ENCODE measurements around the gene C9orf85. TPM values are rescaled to one million over a fixed set of nuclear protein-coding genes. Genes with fewer than 3 reads are reported as not detected.

C9orf85 gene
- polyA plus RNA-seq, 1 experiment: 16.1 TPM

DNA sequence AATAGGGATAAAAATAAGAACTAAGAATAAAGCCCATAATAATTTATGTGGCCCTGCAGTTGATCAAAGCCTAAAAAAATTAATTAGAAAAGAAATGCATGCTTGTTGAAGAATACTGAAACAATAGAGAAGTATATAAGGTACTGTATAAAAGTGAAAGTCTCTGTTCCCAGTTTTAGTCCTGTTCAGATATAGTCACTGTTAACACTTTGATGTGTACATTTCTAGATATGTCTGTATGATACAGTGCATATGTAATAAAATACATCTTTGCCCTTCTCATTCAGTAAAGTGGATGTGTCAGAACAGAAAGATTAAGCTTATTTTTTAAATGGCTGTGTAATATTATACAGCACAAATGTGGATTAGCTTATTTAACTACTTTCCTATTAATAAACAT lies 4.1 kb downstream of the C9orf85 start:
- Histone ChIP-seq H3K27me3 (ENCODE audit: control insufficient read depth, insufficient read depth, low read length) (no peaks in the 10 kb centered on the region), H3K4me3 (ENCODE audit: low read depth, low read length) (no peak overlapping the region), H3K36me3 (ENCODE audit: control insufficient read depth, insufficient read depth, low read length) (no peaks in the 10 kb centered on the region)
- DNase-seq (ENCODE audit: low read depth): no peak
- TF ChIP-seq, protein P1, sequence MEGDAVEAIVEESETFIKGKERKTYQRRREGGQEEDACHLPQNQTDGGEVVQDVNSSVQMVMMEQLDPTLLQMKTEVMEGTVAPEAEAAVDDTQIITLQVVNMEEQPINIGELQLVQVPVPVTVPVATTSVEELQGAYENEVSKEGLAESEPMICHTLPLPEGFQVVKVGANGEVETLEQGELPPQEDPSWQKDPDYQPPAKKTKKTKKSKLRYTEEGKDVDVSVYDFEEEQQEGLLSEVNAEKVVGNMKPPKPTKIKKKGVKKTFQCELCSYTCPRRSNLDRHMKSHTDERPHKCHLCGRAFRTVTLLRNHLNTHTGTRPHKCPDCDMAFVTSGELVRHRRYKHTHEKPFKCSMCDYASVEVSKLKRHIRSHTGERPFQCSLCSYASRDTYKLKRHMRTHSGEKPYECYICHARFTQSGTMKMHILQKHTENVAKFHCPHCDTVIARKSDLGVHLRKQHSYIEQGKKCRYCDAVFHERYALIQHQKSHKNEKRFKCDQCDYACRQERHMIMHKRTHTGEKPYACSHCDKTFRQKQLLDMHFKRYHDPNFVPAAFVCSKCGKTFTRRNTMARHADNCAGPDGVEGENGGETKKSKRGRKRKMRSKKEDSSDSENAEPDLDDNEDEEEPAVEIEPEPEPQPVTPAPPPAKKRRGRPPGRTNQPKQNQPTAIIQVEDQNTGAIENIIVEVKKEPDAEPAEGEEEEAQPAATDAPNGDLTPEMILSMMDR (IDR thresholded peaks at IDR 0.05; ENCODE audit: insufficient read depth, low read depth, low read length): no peak
- CTCF ChIA-PET: interaction anchor here (0.9 kb wide), 1 partner anchor 10 kb away, joined by 3 read pairs; no protein-coding TSS in a partner anchor
- POLR2A ChIA-PET: no interaction called here

DNA sequence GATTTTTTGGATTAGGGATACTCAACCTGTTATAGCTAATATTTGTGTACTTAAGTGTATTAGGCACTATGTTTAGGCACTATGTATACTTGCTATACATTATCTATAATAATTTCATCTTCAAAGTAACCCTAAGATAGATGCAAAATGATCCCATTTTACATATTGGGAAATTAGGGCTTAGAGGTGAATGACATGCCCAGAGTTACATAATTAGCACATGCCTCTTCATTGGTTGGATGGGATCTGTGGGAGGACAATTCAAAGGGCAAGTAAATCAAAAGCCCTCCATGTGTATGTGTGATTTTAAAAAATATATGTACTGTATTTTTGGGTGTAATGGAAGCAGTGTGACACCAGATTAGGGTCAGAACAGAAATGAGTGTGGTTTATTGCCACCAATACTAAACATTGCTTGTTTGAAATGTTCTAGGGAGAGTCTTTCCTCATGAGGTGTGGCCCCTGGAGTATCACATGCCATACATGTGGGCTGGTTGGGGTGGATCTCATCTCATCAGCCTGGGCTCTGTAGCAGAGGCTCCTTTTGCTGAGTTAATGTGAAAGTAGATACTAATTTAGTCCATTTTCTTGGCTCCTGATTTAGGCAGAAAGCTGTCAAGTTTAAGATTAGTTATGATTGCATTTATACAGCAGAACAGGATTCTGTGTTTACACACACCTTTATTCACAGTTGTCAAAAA lies 5.5 kb downstream of the C9orf85 start:
- ChIA-PET POLR2A (no interaction called here), CTCF (no interaction called here)
- no peak for DNase-seq (ENCODE audit: low read depth)
- TF ChIP-seq, protein P1 (IDR thresholded peaks at IDR 0.05; ENCODE audit: insufficient read depth, low read depth, low read length): no peak
- H3K4me3 ChIP-seq (ENCODE audit: low read depth, low read length): no peak overlapping the region
- no peaks in the 10 kb centered on the region for H3K27me3 ChIP-seq (ENCODE audit: control insufficient read depth, insufficient read depth, low read length)
- no peaks in the 10 kb centered on the region for H3K36me3 ChIP-seq (ENCODE audit: control insufficient read depth, insufficient read depth, low read length)

DNA sequence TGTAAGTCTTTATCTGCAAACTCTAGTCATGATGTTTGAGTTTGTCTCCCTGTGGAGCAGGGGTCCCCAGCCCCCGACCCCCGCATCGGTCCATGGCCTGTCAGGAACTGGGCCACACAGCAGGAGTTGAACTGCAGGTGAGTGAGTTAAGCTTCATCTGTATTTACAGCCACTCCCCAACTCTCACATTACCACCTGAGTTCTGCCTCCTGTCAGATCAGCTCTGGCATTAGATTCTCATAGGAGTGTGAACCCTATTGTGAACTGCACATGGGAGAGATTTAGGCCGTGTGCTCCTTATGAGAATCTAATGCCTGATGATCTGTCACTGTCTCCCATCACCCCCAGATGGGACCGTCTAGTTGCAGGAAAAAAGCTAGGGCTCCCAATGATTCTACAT lies 7.0 kb downstream of the C9orf85 start:
- POLR2A ChIA-PET: no interaction called here
- TF ChIP-seq, protein P1 (IDR thresholded peaks at IDR 0.05; ENCODE audit: insufficient read depth, low read depth, low read length): no peak
- H3K27me3 ChIP-seq (ENCODE audit: control insufficient read depth, insufficient read depth, low read length): no peaks in the 10 kb centered on the region
- no peak overlapping the region for H3K4me3 ChIP-seq (ENCODE audit: low read depth, low read length)
- H3K36me3 ChIP-seq (ENCODE audit: control insufficient read depth, insufficient read depth, low read length): no peaks in the 10 kb centered on the region
- DNase-seq (ENCODE audit: low read depth): no peak
- CTCF ChIA-PET: no interaction called here

DNA sequence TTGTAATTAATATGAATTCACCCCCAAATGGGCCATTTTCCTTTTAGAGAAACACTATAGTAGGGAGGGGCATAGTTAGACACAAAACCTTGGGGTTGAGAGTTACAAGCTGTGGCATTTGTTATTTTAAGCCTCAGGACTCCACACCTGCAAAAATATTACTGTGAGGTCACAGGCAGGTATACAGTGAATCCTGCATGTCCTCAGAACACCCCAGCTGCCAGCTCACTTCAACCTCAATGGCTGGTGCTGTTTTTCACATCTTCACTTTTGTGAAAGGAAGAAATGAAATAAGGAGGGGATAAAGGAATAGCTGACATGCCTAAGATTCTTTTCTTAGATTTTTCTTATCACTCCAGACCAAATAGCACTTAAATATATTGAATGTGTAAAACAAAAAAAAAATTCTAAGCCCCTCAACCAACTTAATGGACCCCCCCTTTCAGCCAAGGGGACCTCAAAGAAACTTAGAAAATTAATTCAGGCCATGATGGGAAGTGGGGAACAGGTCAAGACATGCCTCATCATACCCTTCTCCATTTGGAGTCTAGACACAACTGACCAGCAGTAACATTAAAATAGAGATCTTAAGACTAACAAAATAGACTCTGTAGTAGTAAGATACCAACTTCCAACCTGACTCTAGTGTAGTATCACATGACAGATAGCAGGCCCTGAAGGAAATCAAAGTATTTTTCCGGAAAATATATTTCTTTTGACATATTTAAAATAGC lies 9.2 kb downstream of the C9orf85 start:
- ChIA-PET POLR2A (interaction anchor here (0.7 kb wide), 1 partner anchor 9 kb away, joined by 4 read pairs; the partner anchor contains the start of gene C9orf85), CTCF (no interaction called here)
- Histone ChIP-seq H3K27me3 (ENCODE audit: control insufficient read depth, insufficient read depth, low read length) (no peaks in the 10 kb centered on the region), H3K4me3 (ENCODE audit: low read depth, low read length) (no peak overlapping the region), H3K36me3 (ENCODE audit: control insufficient read depth, insufficient read depth, low read length) (no peaks in the 10 kb centered on the region)
- TF ChIP-seq, protein P1 (IDR thresholded peaks at IDR 0.05; ENCODE audit: insufficient read depth, low read depth, low read length): no peak
- no peak for DNase-seq (ENCODE audit: low read depth)

GRCh38 chr9:71921190-71921814 lies 9.9 kb downstream of the C9orf85 start:
- TF ChIP-seq, protein P1 (IDR thresholded peaks at IDR 0.05; ENCODE audit: insufficient read depth, low read depth, low read length): no peak
- H3K4me3 ChIP-seq (ENCODE audit: low read depth, low read length): no peak overlapping the region
- ChIA-PET CTCF (no interaction called here), POLR2A (interaction anchor here (0.6 to 0.7 kb wide), 2 partner anchors 10 kb away, joined by 4 read pairs; partner anchors contain the start of genes ABHD17B and C9orf85)
- no peak for DNase-seq (ENCODE audit: low read depth)
- no peaks in the 10 kb centered on the region for H3K36me3 ChIP-seq (ENCODE audit: control insufficient read depth, insufficient read depth, low read length)
- H3K27me3 ChIP-seq (ENCODE audit: control insufficient read depth, insufficient read depth, low read length): no peaks in the 10 kb centered on the region

Measured in BJ (cell line).